ENCODE results near the gene PITPNC1.
"Not testable (repeated sequence)": the region's sequence is repeated elsewhere in the genome, so short reads cannot be mapped to it uniquely, and the experiment has no call there.

DNA sequence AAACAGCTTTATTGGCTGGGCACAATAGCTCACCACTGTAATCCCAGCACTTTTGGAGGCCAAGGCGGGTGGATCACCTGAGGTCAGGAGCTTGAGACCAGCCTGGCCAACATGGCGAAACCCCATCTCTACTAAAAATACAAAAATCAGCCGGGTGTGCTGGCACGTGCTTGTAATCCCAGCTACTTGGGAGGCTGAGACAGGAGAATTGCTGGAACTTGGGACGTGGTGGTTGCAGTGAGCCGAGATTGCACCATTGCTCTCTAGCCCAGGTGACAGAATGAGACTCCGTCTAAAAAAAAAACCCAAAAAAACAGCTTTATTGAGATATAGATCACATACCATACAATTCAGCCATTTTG, 274.1 kb downstream of the PITPNC1 start:
- TF ChIP-seq, protein P1, sequence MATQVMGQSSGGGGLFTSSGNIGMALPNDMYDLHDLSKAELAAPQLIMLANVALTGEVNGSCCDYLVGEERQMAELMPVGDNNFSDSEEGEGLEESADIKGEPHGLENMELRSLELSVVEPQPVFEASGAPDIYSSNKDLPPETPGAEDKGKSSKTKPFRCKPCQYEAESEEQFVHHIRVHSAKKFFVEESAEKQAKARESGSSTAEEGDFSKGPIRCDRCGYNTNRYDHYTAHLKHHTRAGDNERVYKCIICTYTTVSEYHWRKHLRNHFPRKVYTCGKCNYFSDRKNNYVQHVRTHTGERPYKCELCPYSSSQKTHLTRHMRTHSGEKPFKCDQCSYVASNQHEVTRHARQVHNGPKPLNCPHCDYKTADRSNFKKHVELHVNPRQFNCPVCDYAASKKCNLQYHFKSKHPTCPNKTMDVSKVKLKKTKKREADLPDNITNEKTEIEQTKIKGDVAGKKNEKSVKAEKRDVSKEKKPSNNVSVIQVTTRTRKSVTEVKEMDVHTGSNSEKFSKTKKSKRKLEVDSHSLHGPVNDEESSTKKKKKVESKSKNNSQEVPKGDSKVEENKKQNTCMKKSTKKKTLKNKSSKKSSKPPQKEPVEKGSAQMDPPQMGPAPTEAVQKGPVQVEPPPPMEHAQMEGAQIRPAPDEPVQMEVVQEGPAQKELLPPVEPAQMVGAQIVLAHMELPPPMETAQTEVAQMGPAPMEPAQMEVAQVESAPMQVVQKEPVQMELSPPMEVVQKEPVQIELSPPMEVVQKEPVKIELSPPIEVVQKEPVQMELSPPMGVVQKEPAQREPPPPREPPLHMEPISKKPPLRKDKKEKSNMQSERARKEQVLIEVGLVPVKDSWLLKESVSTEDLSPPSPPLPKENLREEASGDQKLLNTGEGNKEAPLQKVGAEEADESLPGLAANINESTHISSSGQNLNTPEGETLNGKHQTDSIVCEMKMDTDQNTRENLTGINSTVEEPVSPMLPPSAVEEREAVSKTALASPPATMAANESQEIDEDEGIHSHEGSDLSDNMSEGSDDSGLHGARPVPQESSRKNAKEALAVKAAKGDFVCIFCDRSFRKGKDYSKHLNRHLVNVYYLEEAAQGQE (IDR thresholded peaks at IDR 0.05; ENCODE audit: insufficient read depth in 1 of 2, low read depth in 2 of 2, low read length in 1 of 2) = not testable (repeated sequence)
- TF ChIP-seq, protein P2, sequence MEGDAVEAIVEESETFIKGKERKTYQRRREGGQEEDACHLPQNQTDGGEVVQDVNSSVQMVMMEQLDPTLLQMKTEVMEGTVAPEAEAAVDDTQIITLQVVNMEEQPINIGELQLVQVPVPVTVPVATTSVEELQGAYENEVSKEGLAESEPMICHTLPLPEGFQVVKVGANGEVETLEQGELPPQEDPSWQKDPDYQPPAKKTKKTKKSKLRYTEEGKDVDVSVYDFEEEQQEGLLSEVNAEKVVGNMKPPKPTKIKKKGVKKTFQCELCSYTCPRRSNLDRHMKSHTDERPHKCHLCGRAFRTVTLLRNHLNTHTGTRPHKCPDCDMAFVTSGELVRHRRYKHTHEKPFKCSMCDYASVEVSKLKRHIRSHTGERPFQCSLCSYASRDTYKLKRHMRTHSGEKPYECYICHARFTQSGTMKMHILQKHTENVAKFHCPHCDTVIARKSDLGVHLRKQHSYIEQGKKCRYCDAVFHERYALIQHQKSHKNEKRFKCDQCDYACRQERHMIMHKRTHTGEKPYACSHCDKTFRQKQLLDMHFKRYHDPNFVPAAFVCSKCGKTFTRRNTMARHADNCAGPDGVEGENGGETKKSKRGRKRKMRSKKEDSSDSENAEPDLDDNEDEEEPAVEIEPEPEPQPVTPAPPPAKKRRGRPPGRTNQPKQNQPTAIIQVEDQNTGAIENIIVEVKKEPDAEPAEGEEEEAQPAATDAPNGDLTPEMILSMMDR (IDR thresholded peaks at IDR 0.05) = not testable (repeated sequence)
- TF ChIP-seq POLR2AphosphoS5 (IDR thresholded peaks at IDR 0.05; ENCODE audit: low read depth, low read length); SIN3A (IDR thresholded peaks at IDR 0.05; ENCODE audit: borderline replicate concordance, insufficient read depth, low read depth, low read length): not testable (repeated sequence)

All from Panc1 (cell line).